ENCODE data around the gene TAOK2. TPM values are rescaled to one million over a fixed set of nuclear protein-coding genes. Genes with fewer than 3 reads are reported as not detected.

The TAOK2 gene
- polyA plus RNA-seq, 1 donor: 33.1 TPM

DNA sequence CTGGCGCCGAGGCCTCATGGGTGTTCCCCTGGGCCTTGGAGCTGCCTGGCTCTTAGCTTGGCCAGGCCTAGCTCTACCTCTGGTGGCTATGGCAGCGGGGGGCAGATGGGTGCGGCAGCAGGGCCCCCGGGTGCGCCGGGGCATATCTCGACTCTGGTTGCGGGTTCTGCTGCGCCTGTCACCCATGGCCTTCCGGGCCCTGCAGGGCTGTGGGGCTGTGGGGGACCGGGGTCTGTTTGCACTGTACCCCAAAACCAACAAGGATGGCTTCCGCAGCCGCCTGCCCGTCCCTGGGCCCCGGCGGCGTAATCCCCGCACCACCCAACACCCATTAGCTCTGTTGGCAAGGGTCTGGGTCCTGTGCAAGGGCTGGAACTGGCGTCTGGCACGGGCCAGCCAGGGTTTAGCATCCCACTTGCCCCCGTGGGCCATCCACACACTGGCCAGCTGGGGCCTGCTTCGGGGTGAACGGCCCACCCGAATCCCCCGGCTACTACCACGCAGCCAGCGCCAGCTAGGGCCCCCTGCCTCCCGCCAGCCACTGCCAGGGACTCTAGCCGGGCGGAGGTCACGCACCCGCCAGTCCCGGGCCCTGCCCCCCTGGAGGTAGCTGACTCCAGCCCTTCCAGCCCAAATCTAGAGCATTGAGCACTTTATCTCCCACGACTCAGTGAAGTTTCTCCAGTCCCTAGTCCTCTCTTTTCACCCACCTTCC lies 13.9 kb downstream of the TAOK2 start:
- no peak for DNase-seq (ENCODE audit: low read depth)

DNA sequence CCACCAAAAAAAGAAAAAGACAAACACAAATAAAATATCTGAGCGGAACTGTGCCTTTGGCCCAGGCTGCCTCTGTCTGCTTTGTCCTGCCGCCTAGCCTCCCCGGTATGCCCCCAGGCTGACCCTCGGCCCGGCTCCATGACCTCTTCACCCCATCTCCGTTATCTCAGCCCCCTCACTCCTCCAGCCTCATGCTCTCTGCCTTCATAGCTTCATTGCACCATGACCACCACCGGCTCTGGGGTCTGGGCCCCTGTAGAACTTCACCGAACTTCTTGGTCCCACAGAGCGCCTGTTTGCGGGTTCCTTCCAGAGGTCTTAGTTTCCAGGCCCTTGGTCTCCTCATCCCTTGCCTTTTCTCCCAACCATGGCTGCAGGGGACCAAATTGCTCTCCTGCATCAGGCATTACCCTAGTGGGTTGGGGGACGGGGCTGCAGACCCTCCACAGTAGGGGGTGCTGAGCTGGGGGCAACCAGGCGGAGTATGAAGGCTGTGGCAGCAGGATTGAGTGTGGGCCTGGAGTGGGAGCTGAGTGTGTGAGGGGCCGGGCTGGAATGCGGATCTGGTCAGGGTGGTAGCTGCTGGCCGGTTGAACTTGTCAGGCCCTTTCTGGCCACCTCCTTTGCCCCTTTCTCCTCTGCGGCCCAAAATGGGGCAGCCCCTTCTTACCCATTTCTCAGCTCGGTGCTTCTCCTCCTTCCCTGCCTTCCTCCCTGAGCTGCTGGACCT lies 14.8 kb downstream of the TAOK2 start:
- no peak for DNase-seq (ENCODE audit: low read depth)

DNA sequence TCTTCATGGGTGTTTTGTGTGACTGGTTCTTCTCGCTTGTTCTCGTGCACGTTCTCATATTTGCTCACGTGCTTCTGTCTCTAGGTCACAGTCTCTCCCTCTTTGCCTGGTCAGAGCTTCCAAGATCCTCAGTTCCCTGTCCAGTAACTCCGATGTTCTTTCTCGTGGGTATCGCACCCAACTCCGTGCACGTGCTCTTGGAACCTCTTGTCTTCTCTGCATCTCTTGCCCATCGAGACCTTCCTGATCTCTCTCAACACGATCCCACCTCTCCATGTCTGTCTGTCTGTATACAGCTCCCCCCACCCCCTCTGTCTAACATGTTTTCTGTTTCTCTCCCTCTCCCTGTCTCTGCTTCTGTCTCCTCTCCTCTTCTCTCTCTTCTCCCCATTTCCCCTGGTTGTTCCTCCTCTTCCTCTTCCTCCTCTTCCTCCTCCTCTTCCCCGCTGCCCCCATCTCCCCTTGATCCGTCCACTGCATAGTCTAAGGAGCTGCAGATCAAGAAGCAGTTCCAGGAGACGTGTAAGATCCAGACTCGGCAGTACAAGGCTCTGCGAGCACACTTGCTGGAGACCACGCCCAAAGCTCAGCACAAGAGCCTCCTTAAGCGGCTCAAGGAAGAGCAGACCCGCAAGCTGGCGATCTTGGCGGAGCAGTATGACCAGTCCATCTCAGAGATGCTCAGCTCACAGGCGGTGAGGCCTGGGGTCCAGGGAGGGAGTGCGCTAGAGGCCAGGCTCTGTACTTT lies 15.6 kb downstream of the TAOK2 start:
- no peak for DNase-seq (ENCODE audit: low read depth)

DNA sequence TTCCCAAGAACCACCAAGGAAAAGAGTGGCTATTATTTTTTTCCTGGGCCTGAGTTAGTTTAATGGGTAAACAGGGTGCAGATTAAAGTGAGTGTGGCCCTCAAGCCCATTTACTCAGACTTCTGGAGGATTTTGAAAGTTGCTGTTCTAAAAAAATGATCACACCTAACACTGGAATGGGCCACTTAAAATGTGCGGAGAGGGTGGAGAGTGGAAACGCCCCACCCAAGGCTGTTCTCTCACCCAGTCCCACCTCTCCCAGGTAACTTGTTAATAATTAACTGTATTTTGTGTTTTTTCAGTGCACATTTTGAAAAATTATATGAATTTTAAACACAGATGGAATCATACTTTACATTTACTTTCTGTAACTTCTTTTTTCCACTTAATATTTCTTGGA lies 16.4 kb downstream of the TAOK2 start:
- DNase-seq (ENCODE audit: low read depth): no peak

DNA sequence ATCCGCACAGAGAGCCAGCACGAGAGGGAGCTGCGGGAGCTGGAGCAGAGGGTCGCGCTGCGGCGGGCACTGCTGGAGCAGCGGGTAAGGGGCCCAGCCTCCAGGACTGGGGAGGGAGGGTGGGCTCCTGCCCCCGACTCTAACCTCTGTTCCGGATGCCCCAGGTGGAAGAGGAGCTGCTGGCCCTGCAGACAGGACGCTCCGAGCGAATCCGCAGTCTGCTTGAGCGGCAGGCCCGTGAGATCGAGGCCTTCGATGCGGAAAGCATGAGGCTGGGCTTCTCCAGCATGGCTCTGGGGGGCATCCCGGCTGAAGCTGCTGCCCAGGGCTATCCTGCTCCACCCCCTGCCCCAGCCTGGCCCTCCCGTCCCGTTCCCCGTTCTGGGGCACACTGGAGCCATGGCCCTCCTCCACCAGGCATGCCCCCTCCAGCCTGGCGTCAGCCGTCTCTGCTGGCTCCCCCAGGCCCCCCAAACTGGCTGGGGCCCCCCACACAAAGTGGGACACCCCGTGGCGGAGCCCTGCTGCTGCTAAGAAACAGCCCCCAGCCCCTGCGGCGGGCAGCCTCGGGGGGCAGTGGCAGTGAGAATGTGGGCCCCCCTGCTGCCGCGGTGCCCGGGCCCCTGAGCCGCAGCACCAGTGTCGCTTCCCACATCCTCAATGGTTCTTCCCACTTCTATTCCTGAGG lies 17.4 kb downstream of the TAOK2 start:
- DNase-seq (ENCODE audit: low read depth): no peak

DNA sequence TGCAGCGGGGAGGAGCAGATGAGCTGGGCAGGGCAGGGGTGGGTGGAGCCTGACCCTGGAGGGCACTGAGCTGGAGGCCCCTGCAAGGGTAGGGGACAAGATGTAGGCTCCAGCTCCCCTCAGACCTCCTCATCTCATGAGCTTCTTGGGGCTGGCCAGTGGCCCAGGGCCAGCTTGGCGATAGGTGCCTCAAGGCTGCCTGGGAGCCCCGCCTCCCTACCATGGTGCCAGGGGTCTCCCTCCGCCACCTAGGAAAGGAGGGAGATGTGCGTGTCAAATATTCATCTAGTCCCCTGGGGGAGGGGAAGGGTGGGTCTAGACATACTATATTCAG lies 17.9 kb downstream of the TAOK2 start:
- no peak for DNase-seq (ENCODE audit: low read depth)

DNA sequence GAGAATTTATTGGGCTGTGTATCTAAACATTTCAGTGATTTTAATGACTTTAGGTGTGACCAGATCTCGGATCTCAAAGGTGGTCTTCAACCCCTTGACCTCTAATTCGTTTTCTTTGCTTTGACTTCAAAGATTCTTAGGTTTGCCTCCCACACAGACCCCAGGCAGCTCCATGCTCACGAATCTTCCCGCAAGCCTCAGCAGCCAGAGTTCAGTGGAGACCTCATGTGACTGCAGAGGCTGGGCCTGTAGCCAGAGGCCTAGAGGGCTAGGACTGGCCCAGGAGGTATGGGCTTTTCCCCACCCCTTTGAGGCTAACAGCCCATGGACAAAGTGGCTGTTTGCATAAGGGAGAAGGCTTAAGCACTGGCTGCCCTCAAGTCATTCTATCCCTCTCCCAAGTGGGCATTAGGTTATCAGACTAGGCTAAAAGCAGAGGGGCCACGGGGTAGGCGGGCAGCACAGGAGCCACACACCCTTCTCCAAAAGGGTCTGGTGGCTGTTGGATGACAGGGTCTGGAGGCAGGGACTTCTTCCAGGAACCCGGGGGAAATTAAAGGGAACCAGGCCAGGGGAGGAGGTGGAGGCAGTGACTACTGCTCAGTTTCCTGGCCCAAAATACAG lies 18.8 kb downstream of the TAOK2 start:
- DNase-seq (ENCODE audit: low read depth): no peak

DNA sequence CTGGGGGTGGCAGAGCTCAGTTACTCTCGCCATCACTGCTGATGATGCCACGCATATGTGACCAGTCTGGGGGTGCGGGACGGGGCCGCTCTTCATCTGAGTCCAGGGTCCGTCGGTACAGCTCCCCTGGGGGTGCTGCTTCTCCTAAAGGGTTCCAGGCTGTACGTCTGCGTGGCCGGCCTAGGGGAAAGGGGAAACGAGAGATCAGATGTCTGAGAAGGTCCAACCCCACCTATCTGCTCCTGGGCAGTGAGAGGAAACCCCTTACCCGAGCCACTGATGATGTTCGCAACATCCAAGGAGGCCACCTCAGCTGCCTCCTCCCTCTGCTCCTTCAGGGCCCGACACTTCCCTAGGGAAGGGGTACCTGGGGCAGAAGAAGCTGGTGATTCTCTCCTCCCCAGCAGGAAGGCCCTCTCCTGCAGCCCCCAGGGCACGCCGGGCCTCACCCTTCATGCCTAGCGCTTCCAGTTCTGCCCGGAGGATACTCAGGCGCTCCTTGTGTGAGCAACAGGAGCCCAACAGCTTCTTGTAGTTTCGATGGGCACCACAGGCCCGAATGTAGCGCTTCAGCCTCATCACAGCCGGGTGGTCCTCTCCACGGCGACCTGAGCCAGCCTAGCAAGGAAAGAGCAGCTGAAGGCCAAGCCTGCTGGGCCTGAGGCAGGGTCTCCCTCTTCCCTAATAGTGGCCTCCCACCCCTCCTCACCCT lies 19.7 kb downstream of the TAOK2 start:
- no peak for DNase-seq (ENCODE audit: low read depth)

DNA sequence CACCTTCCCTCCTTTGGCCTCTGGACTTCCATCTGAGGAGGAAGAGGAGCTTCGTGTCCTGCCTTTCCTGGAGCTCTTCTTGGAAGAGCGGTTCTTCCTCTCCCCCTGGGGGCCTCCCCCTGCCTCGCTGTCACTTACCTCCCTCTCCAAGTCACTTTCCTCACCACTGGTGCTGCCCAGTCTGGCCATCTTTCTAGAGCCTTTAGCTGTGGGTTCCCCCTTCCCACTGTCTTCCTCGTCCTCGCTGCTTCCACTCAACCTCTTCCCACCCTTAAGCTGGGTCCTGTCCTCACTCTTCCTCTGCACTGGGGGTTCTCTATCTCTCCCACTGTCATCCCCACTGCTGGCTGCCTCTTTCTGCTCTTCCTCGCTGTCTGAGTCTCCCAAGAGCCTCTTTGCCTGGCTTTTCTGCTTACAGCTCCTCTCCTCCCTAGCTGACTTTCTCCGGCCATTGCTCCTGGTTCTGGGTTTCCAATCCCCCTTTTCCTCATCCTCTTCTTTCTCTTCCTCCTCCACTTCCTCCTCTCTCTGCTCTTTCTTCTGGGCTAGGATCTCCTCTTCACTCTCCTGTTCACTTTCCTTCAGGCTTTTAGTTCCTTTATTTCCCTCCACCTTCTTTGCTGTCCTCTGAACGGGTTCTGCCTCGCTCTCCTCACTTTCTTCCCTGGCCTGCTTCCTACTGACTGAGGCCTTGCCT lies 20.4 kb downstream of the TAOK2 start:
- no peak for DNase-seq (ENCODE audit: low read depth)

DNA sequence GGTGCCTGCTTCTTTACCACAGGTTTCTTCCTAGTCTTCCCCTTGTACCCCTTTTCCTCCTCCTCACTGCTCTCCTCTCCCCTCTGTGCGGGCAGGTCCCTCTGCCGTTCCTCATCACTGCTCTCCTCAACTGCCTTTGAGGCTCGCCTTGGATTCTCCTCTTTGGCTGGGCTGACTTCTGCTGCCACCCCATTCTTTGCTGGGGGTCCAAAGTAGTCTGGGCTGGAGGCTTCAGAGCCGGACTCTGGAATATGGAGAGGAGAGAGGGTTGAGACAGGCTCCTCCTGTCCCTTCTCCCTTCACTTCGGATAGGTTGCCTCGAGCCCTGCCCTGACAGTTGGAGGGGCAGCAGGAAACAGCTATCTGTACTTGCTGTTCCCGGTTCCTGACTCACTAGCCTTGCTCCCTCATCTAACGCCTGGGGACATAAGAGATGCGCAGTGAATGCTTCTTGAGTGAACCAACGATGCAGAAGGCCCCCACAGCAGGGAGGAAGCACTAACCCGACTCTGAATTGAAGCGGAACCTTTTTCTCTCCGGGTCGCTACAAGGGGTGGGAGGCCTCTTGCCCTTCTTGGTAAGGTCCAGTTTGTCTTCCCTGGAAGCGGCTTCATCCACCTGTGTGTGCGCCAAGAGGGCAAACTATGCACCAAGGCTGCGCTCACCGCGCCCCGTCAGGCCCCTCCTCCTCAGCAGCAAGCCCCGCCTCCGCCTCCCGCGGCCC lies 21.1 kb downstream of the TAOK2 start:
- no peak for DNase-seq (ENCODE audit: low read depth)

DNA sequence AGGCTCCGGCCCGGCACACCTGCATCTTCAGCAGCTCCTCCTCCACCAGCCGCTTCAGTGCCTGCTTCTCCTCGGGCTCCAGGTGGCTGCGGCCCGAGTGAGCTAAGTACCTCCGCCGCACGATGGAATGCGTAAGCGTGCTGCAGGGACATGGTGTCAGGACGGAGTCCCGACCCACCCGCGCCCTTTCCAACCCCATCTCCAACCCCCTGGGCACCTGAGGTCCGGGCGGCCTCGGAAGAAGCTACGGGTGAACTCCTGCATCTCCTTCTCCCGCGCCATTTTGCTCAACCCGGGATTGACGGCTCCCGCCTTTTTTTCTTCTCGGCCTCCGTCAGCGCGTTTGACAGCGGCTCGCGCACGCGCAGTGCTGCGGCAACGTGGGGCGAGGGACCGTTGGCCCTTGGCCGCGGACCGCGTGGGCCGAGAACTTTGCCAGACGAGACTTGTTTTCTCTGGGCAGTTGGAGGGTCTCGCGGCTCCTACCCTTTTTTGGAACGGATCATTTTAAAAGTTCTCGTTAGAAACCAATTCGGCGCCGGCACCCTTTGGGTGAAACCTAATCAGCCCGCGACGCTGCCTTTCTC lies 21.7 kb downstream of the TAOK2 start, which contains the start of gene HIRIP3:
HIRIP3 (minus strand) TSS at position 294 of the 587 bp plus-strand sequence; CDS start at position 282, 12 bp downstream.
- peak; percentile 59 for DNase-seq (ENCODE audit: low read depth)

DNA sequence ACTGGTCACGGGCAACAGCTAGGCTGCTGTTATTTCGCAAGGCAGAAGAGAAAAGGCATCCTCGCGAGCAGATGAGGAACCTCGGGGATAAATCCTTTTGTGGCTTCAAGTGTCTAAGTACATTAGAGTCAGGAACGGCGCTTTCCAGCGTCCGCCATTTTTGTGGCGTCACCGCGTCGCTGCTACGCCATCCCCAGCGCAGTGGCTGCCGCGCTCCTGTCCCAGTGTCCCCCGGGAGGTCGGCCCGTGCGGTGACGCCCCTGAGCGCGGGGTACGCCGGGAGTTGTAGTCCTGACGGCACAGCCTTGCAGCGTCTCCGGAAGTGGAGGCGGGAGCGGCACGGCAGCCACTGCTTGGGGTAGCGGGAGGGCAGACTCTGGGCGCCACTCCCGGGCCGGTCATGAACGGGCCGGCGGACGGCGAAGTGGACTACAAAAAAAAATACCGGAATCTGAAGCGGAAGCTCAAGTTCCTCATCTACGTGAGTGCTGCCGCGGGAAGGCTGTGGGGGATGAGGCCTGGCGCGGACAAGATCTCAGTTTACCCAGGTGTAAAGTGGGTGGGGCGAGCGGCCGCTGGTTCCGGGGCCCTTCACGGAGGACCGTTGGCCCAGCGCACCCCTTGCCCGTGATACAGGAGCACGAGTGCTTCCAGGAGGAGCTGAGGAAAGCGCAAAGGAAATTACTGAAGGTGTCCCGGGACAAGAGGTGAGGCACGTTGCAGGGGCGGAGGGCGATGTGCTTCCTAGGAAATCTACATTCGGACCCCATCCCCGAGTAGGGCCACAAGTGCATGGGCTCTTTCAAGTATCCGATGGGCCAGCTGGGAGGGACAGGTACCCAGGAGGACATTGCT lies 22.5 kb downstream of the TAOK2 start, which contains the start of gene INO80E:
INO80E (plus strand) TSS at position 331 of the 855 bp plus-strand sequence; CDS start at position 401, 70 bp downstream.
- DNase-seq (ENCODE audit: low read depth): peak; percentile 84

DNA sequence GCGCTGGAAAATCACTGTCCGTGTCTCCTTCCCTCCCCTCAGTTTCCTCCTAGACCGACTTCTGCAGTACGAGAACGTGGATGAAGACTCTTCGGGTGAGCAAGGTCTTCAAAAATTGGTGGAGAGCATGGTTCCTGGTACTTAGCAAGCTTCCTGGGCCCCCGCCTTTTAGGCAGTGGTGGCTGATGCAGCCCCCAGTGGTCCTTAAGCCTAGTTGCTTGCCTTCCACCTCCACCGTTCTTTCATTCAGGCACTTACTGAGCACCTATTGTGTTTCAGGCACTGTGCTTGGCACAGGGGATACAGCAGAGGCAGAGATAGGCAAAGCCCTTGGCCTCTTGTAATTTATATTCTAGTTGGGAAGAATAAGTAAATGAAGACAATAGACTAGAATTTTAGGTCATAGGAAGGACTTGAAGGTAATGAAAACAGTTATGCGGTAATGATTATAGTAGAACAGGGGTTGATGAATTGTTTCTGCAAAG lies 23.1 kb downstream of the TAOK2 start:
- DNase-seq (ENCODE audit: low read depth): no peak

DNA sequence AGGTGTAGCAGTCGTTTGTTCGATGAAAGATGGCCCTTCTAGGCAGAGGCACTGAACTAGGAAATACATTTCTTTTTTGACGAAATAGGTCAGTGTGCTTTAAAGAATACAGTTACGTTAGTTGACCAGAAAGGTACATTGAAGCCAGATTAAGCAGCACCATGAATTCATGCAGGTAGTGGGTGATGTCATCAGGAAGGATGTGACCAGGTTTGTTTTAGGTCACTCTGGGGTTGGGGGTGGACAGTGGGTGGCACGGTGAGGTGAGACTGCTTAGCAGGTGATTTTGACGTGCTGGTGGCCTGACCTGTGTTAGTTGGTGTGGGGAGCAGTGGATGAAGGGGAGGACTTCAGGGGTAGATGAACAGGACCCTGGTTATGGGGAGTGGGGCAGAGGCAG lies 25.9 kb downstream of the TAOK2 start:
- DNase-seq (ENCODE audit: low read depth): no peak

DNA sequence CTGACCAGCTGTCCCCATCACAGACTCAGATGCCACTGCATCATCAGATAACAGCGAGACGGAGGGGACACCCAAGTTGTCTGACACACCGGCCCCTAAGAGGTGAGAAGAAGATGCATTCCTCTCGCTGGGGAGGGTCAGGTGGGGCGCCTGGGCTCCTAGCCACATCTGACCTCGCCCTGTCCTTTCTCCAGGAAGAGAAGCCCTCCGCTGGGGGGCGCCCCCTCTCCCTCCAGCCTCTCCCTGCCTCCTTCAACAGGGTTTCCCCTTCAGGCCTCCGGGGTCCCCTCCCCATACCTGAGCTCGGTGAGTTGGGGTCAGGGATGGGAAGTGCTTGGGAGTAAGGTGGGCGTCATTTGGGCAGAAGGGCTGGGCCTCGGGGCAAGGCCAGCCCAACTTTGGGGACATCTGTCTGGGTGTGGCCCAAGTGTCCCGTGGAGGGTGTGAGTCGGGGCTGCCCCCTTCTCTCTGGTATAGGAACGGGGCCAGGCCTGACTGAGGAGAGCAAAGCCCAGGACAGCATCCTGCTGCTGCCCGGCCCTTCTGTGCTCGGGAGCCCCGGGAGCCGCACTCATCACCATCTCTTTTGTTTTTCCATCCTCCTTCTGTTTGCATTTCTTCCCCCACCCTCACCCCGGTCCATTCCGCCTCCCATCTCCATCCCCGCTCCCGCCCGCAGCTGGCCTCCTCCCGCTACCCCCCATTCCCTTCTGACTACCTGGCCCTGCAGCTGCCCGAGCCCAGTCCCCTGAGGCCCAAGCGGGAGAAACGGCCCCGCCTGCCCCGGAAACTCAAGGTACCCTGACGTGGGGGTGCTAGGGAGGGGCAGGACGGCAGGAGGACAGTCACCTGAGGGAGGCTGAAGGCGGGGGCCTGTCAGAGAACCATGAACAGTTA lies 27.3 kb downstream of the TAOK2 start:
- no peak for DNase-seq (ENCODE audit: low read depth)

DNA sequence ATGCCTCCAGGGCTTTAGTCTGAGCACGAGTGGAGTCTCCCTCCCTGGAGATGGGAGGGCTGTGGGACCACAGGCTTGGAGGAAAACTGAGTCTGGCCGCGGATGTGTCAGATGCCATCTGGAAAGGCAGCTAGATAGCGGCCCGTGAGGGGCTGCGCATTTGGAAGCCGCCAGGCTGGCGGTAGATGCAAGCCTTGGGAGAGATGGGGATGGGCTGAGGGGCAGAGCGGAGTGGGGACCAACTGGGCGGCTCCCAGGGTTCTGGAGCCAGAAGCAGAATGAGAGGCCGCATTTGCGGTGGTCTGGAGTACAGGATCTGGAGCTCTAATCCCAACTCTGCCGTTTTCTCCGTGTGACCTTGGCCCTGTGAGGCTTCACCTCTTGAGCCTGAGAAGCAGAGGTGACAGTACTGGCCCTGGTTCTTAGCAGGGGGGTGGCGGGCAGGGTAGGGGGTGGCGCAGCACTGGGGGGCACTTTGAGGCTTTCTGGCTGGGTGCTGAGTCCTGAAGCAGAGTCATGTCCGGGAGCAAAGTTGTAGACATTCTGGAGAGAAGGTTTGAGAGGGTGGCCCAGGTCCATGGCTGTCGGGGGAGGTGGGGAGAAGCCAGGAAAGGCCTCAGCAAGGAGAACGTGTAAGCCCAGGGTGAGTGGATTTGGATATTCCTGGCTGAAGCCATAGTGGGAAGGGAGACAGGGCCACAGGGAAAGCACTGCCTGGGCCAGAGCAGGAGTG lies 29.1 kb downstream of the TAOK2 start:
- DNase-seq (ENCODE audit: low read depth): no peak

Data from forelimb muscle (tissue), 1 donor.